Astrocyte of the cerebellum (primary cell): ENCODE measurements around the gene NPM1.

ENCODE experiments used
- DNase-seq: peaks from one replicate; pipeline ENCODE4 v3.0.0-alpha.2; 2011; ENCODE audit warnings: low read depth
- H3K4me3 ChIP-seq: 2 replicates; pipeline ENCODE4 v1.5.1; 2011; ENCODE audit warnings: mild to moderate bottlenecking, low read depth, low read length, moderate library complexity
- in situ Hi-C: cut with HindIII; loops from 2 replicates; pipeline ENCODE4 v1.10.0; 2017; ENCODE audit warnings: low sequenced_read_pairs
- TF ChIP-seq, protein P1 (sequence below): IDR thresholded peaks from 2 replicates; pipeline ENCODE4 v1.5.1; 2012; ENCODE audit warnings: low read length, low read depth, moderate library complexity, mild to moderate bottlenecking; ENCODE audit errors: missing control alignments

Gene NPM1

DNA sequence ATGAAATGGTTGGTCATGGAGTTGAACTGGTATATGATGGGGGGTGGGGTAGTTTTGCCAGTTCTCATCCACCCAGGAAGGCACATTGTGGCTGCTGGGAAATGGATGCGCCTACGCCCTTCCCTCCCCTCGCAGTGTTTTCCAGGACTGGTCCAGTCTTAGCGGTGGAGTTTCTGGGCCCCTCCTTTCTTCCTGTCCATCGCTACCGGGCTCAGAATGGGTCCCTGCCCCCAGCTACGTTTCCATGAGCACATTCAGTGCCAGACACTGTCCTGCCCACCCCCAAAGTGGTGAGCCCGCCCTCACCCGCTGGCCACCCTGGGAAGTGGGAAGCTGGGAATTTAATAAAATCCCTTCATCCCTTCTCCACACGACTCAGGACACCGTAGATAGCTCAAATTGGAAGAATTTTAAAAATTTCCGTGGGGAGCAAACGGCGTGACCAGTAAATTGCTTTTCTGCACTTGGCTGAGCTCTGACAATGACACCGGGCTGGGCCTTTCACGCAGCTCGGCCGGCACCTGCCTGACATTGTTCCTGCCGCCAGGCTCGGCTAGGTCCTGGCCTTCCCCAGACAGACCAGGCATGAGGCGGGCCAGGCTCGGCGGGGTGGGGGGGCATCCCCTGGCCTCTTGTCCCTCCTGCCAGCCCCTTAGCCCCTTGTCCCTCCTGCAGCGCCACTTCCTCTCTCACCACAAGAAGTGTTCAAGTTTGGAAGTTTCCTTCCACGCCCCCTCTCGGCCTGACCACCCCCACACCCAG is 35.4 kb downstream of the NPM1 start:
- H3K4me3 ChIP-seq = no peak overlapping the region
- TF ChIP-seq, protein P1, sequence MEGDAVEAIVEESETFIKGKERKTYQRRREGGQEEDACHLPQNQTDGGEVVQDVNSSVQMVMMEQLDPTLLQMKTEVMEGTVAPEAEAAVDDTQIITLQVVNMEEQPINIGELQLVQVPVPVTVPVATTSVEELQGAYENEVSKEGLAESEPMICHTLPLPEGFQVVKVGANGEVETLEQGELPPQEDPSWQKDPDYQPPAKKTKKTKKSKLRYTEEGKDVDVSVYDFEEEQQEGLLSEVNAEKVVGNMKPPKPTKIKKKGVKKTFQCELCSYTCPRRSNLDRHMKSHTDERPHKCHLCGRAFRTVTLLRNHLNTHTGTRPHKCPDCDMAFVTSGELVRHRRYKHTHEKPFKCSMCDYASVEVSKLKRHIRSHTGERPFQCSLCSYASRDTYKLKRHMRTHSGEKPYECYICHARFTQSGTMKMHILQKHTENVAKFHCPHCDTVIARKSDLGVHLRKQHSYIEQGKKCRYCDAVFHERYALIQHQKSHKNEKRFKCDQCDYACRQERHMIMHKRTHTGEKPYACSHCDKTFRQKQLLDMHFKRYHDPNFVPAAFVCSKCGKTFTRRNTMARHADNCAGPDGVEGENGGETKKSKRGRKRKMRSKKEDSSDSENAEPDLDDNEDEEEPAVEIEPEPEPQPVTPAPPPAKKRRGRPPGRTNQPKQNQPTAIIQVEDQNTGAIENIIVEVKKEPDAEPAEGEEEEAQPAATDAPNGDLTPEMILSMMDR = no peak
- in situ Hi-C loops = loop anchor here (10.0 to 25.0 kb wide), 2 partner anchors 439 to 752 kb away; no protein-coding TSS in a partner anchor
- no peak for DNase-seq

DNA sequence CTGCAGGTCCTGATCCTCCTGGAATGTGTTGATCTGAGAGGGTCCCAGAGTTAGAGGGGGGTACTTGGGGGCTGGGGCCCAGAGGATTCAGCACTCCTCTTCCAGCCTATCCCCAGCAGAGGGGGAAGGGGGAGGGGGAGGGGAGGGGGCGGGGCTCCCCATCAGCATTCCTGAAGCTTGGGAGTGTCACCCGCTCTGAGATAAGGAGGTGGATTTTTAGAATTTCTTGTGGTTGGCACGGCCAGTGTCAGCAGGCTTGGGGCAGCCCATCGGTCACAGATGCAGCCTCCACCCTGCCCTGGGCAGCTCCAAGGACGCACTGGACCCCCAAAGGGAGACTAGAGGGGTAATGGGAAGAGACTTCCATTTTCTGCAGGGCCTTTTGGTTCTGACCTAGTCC is 37.1 kb downstream of the NPM1 start:
- no peak overlapping the region for H3K4me3 ChIP-seq
- TF ChIP-seq, protein P1 = no peak
- in situ Hi-C loops = loop anchor here (10.0 to 25.0 kb wide), 2 partner anchors 438 to 750 kb away; no protein-coding TSS in a partner anchor
- no peak for DNase-seq

DNA sequence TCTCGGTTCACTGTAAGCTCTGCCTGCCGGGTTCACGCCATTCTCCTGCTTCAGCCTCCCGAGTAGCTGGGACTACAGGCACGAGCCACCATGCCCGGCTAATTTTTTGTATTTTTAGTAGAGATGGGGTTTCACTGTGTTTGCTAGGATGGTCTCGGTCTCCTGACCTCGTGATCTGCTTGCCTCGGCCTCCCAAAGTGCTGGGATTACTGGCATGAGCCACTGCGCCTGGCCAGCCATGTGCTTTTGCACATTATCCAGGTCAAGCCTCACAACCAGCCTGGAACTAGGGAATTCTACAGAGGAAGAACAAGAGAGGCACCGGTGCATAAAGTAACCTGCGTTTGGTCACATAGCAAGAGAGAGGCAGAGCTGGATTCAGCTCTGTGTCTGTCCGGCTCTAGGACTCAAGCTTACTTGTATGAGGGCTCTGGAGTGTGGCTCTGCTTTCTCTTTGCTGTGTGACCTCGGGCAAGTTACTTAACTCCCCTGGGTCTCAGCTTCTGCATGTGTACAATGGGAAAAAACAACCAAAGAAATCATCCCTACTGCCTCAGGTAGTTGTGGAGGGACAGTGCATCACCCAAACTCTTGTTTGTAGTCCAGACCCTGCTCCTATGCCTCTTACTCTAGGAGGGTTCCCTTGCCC is 38.1 kb downstream of the NPM1 start:
- TF ChIP-seq, protein P1 = no peak
- in situ Hi-C loops = loop anchor here (10.0 kb wide), 1 partner anchor 749 kb away; no protein-coding TSS in a partner anchor
- H3K4me3 ChIP-seq = no peak overlapping the region
- no peak for DNase-seq

DNA sequence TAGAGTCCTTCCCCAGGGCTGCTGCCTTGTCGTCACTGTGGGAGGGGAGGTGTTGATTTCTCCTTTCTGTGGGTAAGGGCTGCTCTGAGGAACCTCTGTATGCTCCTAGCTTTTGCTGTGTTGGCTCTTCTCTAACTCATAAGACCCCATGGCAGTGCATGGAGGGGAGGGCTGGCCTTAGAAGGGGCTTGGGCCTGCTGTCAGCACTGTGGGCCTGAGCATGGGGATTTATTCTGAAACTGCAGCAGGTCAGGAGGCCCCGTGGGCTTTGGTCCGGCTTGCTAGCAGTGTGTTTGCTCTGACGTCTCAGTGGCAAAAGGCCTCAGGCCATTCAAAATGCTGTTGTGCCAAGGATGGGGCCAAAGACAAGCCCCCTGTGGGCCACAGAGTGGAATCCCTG is 38.6 kb downstream of the NPM1 start:
- TF ChIP-seq, protein P1 = no peak
- in situ Hi-C loops = loop anchor here (10.0 kb wide), 1 partner anchor 749 kb away; no protein-coding TSS in a partner anchor
- no peak for DNase-seq
- H3K4me3 ChIP-seq = no peak overlapping the region

DNA sequence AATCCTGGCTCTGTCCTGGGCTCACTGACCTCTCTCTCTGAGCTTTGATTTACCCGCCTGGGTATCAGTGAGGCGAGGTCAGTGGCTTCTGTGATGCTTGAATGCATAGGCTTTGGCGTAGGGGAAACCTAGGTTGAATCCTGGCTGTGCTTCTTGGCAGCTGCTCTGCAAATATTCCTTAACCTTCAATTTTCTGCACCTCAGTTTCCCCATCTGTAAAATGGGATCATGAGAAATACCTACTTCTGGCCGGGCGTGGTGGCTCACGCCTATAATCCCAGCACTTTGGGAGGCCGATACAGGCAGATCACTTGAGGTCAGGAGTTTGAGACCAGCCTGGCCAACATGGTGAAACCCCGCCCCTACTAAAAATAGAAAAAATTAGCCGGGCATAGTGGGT is 39.0 kb downstream of the NPM1 start:
- in situ Hi-C loops = loop anchor here (10.0 kb wide), 1 partner anchor 748 kb away; no protein-coding TSS in a partner anchor
- TF ChIP-seq, protein P1 = no peak
- no peak for DNase-seq
- H3K4me3 ChIP-seq = no peak overlapping the region

DNA sequence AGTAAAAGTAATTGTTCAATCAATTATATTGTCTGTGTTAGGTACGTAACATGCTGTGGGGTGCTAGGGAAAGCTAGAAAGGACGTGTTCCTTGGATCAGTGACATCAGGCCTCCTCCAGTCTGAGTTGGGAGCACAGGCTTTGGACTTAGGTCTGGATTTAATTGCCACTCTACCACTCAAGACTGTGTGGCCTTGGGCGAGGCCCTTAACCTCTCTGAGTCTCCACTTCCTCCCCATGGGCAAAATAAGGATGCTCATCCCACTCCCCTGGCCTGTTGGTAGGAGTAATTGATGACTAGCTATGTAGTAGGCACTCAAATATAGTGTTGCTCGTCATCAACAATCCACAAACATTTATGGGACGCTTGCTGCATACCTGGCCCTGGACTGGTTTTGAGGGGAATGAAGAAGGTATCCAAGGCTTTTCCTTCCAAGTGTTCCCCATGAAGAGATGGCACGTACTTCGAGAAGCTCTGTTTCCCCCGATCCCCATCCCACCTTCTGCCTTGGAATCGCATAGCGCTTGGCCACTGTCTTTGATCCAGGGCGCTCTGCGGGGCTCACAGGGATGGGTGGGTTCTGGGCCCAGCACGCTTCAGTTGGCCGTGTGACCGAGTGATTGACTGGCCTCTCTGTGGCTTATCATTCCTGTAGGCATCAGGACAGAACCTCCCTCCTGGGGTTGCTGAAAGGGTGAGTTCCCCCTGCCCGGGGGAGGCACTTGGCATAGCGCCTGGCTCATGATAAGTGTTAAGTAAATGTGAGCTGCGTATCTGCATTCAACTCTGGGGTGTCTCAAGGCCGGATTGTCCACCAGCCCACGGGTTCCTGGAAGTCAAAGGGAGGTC is 39.9 kb downstream of the NPM1 start:
- TF ChIP-seq, protein P1 = no peak
- no peak overlapping the region for H3K4me3 ChIP-seq
- in situ Hi-C loops = loop anchor here (10.0 kb wide), 1 partner anchor 747 kb away; no protein-coding TSS in a partner anchor
- DNase-seq = no peak
